ENCODE results near the gene SIRT5. TPM values are rescaled to one million over a fixed set of nuclear protein-coding genes. Genes with fewer than 3 reads are reported as not detected.

The SIRT5 gene
- total RNA-seq, 1 experiment from 2014 or later, result 13.8 TPM

GRCh38 chr6:13581700-13582229, 7.4 kb downstream of the SIRT5 start:
- POLR2A ChIA-PET, result no interaction called here
- H3K27me3 ChIP-seq (ENCODE audit: insufficient read depth, low read length), result no peaks in the 10 kb centered on the region
- CTCF ChIA-PET, result no interaction called here
- RAD21 ChIA-PET (ENCODE audit: low non-redundant PET in 1 of 2, low total read pairs in 2 of 2, uncharacterized antibody in 2 of 2, unreplicated experiment in 2 of 2), result no interaction called here
- H3K9me3 ChIP-seq (ENCODE audit: control insufficient read depth in 1 of 2, insufficient read depth in 1 of 2, low read depth in 1 of 2, low read length in 2 of 2), result no peaks in the 10 kb centered on the region
- H4K20me1 ChIP-seq (ENCODE audit: insufficient read depth), result no peaks in the 10 kb centered on the region
- no peak overlapping the region for H2AFZ ChIP-seq (ENCODE audit: low read depth, low read length, poor library complexity, severe bottlenecking)
- H3K4me3 ChIP-seq (replicated peaks in 1 of 2; ENCODE audit: low read depth in 1 of 2, low read length in 2 of 2), result no peak overlapping the region
- intact Hi-C loops (cut with micrococcal nuclease), result no loop called here
- no peak overlapping the region for H3K4me2 ChIP-seq (ENCODE audit: low read length)
- DNase-seq (ENCODE audit: low read depth, low spot score) (no peak), ATAC-seq (no peak)
- H3K36me3 ChIP-seq (ENCODE audit: control insufficient read depth in 1 of 2, insufficient read depth in 2 of 2, low read length in 2 of 2), result no peaks in the 10 kb centered on the region
- H3K9me2 ChIP-seq (ENCODE audit: insufficient read depth), result no peaks in the 10 kb centered on the region
- BruUV-seq (replicated peaks), result no TSS peak
- H3K9ac ChIP-seq (ENCODE audit: low read length), result no peak overlapping the region
- H3K27ac ChIP-seq (ENCODE audit: low read depth, low read length), result no peak overlapping the region
- TF ChIP-seq RAD21 (IDR thresholded peaks at IDR 0.05; ENCODE audit: low read depth) (no peak), SIN3A (IDR thresholded peaks at IDR 0.05; ENCODE audit: low read depth) (no peak), JUND (IDR thresholded peaks at IDR 0.05) (no peak), ZNF274 (IDR thresholded peaks at IDR 0.05; ENCODE audit: low read depth, low read length) (no peak), CEBPB (IDR thresholded peaks at IDR 0.05; ENCODE audit: low read depth) (no peak), ZBTB33 (IDR thresholded peaks at IDR 0.05; ENCODE audit: extremely low read depth, insufficient replicate concordance, low read length) (no peak), FOSL1 (IDR thresholded peaks at IDR 0.05; ENCODE audit: low read depth) (no peak), EGR1 (IDR thresholded peaks at IDR 0.05; ENCODE audit: low read depth) (no peak)
- no peaks in the 10 kb centered on the region for H3K79me2 ChIP-seq (ENCODE audit: insufficient read depth, low read length)
- H3K4me1 ChIP-seq (ENCODE audit: control insufficient read depth in 1 of 2, insufficient read depth in 2 of 2, low read length in 2 of 2), result no peaks in the 10 kb centered on the region
